Measurements from ENCODE around the gene UVRAG.

The UVRAG gene

GRCh38 chr11:75789521-75789920 lies 25.5 kb upstream of the UVRAG start:
- Histone ChIP-seq H2AFZ (ENCODE audit: low read depth, low read length) (no peak overlapping the region), H3K4me1 (ENCODE audit: low read length) (peaks cover 20% of the 10 kb centered on the region), H4K20me1 (ENCODE audit: insufficient read depth, low read length) (no peaks in the 10 kb centered on the region), H3K4me2 (ENCODE audit: low read length) (no peak overlapping the region), H3K27me3 (ENCODE audit: low read depth, low read length) (no peaks in the 10 kb centered on the region), H3K4me3 (ENCODE audit: low read length) (no peak overlapping the region), H3K27ac (ENCODE audit: low read length) (no peak overlapping the region), H3K9ac (ENCODE audit: low read length) (no peak overlapping the region), H3K36me3 (replicated peaks; ENCODE audit: low read depth, low read length) (peaks cover 14% of the 10 kb centered on the region), H3K9me3 (ENCODE audit: insufficient read depth, low read length) (no peaks in the 10 kb centered on the region), H3K79me2 (ENCODE audit: low read length) (no peaks in the 10 kb centered on the region)
- TF ChIP-seq CTCF (IDR thresholded peaks at IDR 0.05; ENCODE audit: low read depth, low read length) (no peak), EZH2phosphoT487 (IDR thresholded peaks at IDR 0.05; ENCODE audit: low read depth) (no peak)

GRCh38 chr11:75790986-75791385 lies 24.0 kb upstream of the UVRAG start:
- Histone ChIP-seq H4K20me1 (ENCODE audit: insufficient read depth, low read length) (no peaks in the 10 kb centered on the region), H3K4me1 (ENCODE audit: low read length) (peaks cover 9% of the 10 kb centered on the region), H2AFZ (ENCODE audit: low read depth, low read length) (no peak overlapping the region), H3K9ac (ENCODE audit: low read length) (no peak overlapping the region), H3K27ac (ENCODE audit: low read length) (no peak overlapping the region), H3K79me2 (ENCODE audit: low read length) (no peaks in the 10 kb centered on the region), H3K9me3 (ENCODE audit: insufficient read depth, low read length) (no peaks in the 10 kb centered on the region), H3K27me3 (ENCODE audit: low read depth, low read length) (no peaks in the 10 kb centered on the region), H3K36me3 (replicated peaks; ENCODE audit: low read depth, low read length) (peaks cover 8% of the 10 kb centered on the region), H3K4me2 (ENCODE audit: low read length) (no peak overlapping the region), H3K4me3 (ENCODE audit: low read length) (no peak overlapping the region)
- no peak for TF ChIP-seq EZH2phosphoT487 (IDR thresholded peaks at IDR 0.05; ENCODE audit: low read depth)

- Histone ChIP-seq H3K27me3 (ENCODE audit: low read depth, low read length) (no peaks in the 10 kb centered on the region), H4K20me1 (ENCODE audit: insufficient read depth, low read length) (no peaks in the 10 kb centered on the region), H3K4me2 (ENCODE audit: low read length) (no peak overlapping the region), H3K36me3 (replicated peaks; ENCODE audit: low read depth, low read length) (peaks cover 16% of the 10 kb centered on the region), H2AFZ (ENCODE audit: low read depth, low read length) (no peak overlapping the region), H3K27ac (ENCODE audit: low read length) (no peak overlapping the region), H3K4me3 (ENCODE audit: low read length) (no peak overlapping the region), H3K4me1 (ENCODE audit: low read length) (no peaks in the 10 kb centered on the region), H3K9ac (ENCODE audit: low read length) (no peak overlapping the region), H3K9me3 (ENCODE audit: insufficient read depth, low read length) (no peaks in the 10 kb centered on the region), H3K79me2 (ENCODE audit: low read length) (no peaks in the 10 kb centered on the region)
- TF ChIP-seq CTCF (IDR thresholded peaks at IDR 0.05; ENCODE audit: low read depth, low read length) (no peak), EZH2phosphoT487 (IDR thresholded peaks at IDR 0.05; ENCODE audit: low read depth) (no peak)
These were observed 22.8 kb upstream of the UVRAG start for GRCh38 chr11:75792127-75792731.

- TF ChIP-seq CTCF (IDR thresholded peaks at IDR 0.05; ENCODE audit: low read depth, low read length) (no peak), EZH2phosphoT487 (IDR thresholded peaks at IDR 0.05; ENCODE audit: low read depth) (no peak)
- H3K4me3 ChIP-seq (ENCODE audit: low read length): no peak overlapping the region
- no peak overlapping the region for H2AFZ ChIP-seq (ENCODE audit: low read depth, low read length)
- peaks cover 21% of the 10 kb centered on the region for H3K36me3 ChIP-seq (replicated peaks; ENCODE audit: low read depth, low read length)
- H3K27me3 ChIP-seq (ENCODE audit: low read depth, low read length): no peaks in the 10 kb centered on the region
- H3K79me2 ChIP-seq (ENCODE audit: low read length): no peaks in the 10 kb centered on the region
- no peaks in the 10 kb centered on the region for H3K4me1 ChIP-seq (ENCODE audit: low read length)
- no peak overlapping the region for H3K9ac ChIP-seq (ENCODE audit: low read length)
- H3K9me3 ChIP-seq (ENCODE audit: insufficient read depth, low read length): no peaks in the 10 kb centered on the region
- no peak overlapping the region for H3K4me2 ChIP-seq (ENCODE audit: low read length)
- H4K20me1 ChIP-seq (ENCODE audit: insufficient read depth, low read length): no peaks in the 10 kb centered on the region
- no peak overlapping the region for H3K27ac ChIP-seq (ENCODE audit: low read length)
These were observed 21.8 kb upstream of the UVRAG start for GRCh38 chr11:75792997-75793800.

Data from OCI-LY3 (cell line).